Keratinocyte (primary cell): Measurements from ENCODE around the gene CNDP2. TPM values are rescaled to one million over a fixed set of nuclear protein-coding genes. Genes with fewer than 3 reads are reported as not detected.

Source experiments
- DNase-seq: peaks from one replicate; pipeline ENCODE4 v3.0.0-alpha.2; 2011; ENCODE audit warnings: low read depth, missing footprints, low spot score
- FAIRE-seq: peaks from 2 replicates; lab custom pipeline; 2011; peaks lifted over from hg19 to GRCh38; lab: Jason Lieb, UNC
- H2AFZ ChIP-seq: 2 replicates; pipeline ENCODE4 v1.6.0; 2012; ENCODE audit warnings: low read length, control low read depth, inconsistent platforms; ENCODE audit not compliant: control insufficient read depth
- H3K27ac ChIP-seq: 2 replicates; pipeline ENCODE4 v1.5.1; 2011; ENCODE audit warnings: low read length; ENCODE audit not compliant: control insufficient read depth, insufficient read depth
- H3K27me3 ChIP-seq: 3 replicates; pipeline ENCODE4 v1.6.0; 2011; ENCODE audit warnings: low read length; ENCODE audit not compliant: control insufficient read depth, insufficient read depth; ENCODE audit errors: extremely low read depth
- H3K36me3 ChIP-seq, 2 experiments: 2 replicates in 1 of 2; 3 replicates in 1 of 2; pipeline ENCODE4 v1.5.1; 2011; ENCODE audit warnings: low read length in 2 of 2, mild to moderate bottlenecking in 1 of 2; ENCODE audit not compliant: control insufficient read depth in 2 of 2, insufficient read depth in 2 of 2; ENCODE audit errors: extremely low read depth in 1 of 2
- H3K4me1 ChIP-seq: 3 replicates; pipeline ENCODE4 v1.5.1; 2011; ENCODE audit warnings: low read length; ENCODE audit not compliant: control insufficient read depth, insufficient read depth; ENCODE audit errors: extremely low read depth
- H3K4me2 ChIP-seq: 3 replicates; pipeline ENCODE4 v1.6.0; 2011; ENCODE audit warnings: low read depth, low read length; ENCODE audit not compliant: control insufficient read depth, insufficient read depth; ENCODE audit errors: extremely low read depth
- H3K4me3 ChIP-seq, 3 experiments: fragments of 200-600 bp in 1 of 3; sonication (generic) in 1 of 3; 2 replicates in 2 of 3; 3 replicates in 1 of 3; pipeline ENCODE4 v1.5.1; 2011 to 2016; ENCODE audit warnings: low read length in 3 of 3, mild to moderate bottlenecking in 3 of 3, control low read depth in 2 of 3, inconsistent platforms in 1 of 3, low read depth in 1 of 3, mixed read lengths in 1 of 3, mixed run types in 1 of 3, moderate library complexity in 1 of 3; ENCODE audit not compliant: control insufficient read depth in 2 of 3, insufficient read depth in 2 of 3; ENCODE audit errors: extremely low read depth in 1 of 3
- H3K79me2 ChIP-seq: 2 replicates; pipeline ENCODE4 v1.6.0; 2012; ENCODE audit warnings: low read length; ENCODE audit not compliant: control insufficient read depth, insufficient read depth
- H3K9ac ChIP-seq: 3 replicates; pipeline ENCODE4 v1.6.0; 2011; ENCODE audit warnings: low read length; ENCODE audit not compliant: control insufficient read depth, insufficient read depth; ENCODE audit errors: extremely low read depth
- H3K9me1 ChIP-seq: 3 replicates; pipeline ENCODE4 v1.6.0; 2011; ENCODE audit warnings: low read length; ENCODE audit not compliant: control insufficient read depth, insufficient read depth; ENCODE audit errors: extremely low read depth
- H3K9me3 ChIP-seq: 2 replicates; pipeline ENCODE4 v1.5.1; 2012; ENCODE audit warnings: low read depth, low read length; ENCODE audit not compliant: control insufficient read depth
- H4K20me1 ChIP-seq: 3 replicates; pipeline ENCODE4 v1.6.0; 2011; ENCODE audit warnings: low read length; ENCODE audit not compliant: control insufficient read depth, insufficient read depth; ENCODE audit errors: extremely low read depth
- CTCF ChIP-seq, 3 experiments: IDR thresholded peaks in 1 of 3; conservative IDR thresholded peaks in 1 of 3; optimal IDR thresholded peaks in 1 of 3; 2 replicates in 2 of 3; 3 replicates in 1 of 3; pipeline versions ENCODE3 to v1.5.1; 2011; ENCODE audit warnings: low read length in 3 of 3, mild to moderate bottlenecking in 3 of 3, moderate library complexity in 2 of 3, control low read depth in 1 of 3, inconsistent platforms in 1 of 3; ENCODE audit not compliant: insufficient read depth in 2 of 3; ENCODE audit errors: extremely low read depth in 1 of 3
- EZH2 ChIP-seq: IDR thresholded peaks from one replicate; pipeline ENCODE4 v1.6.1; 2012; ENCODE audit warnings: inconsistent platforms, mild to moderate bottlenecking, low read length, moderate library complexity
- dilution Hi-C: fragments of 300-500 bp; cut with MboI; formaldehyde crosslinking; loops from one replicate; pipeline ENCODE4 v1.7.0; 2020; ENCODE audit warnings: low sequenced_read_pairs; ENCODE audit not compliant: extremely low pct_ligation_motif_present
- polyA plus RNA-seq, 5 experiments: library from polyadenylated mRNA; depleted of rRNA in 3 of 5; stranded (reverse) in 3 of 5; stranded (forward) in 1 of 5; unstranded in 1 of 5; fragments of >200 nt; gene quantifications; 1 replicate in 1 of 5; 2 replicates in 3 of 5; 3 replicates in 1 of 5; pipeline versions ENCODE4 v1.2.1 to v1.2.3, GENCODE V29; 2011 to 2012; ENCODE audit warnings: missing spikeins in 2 of 5, low read depth in 1 of 5, low replicate concordance in 1 of 5

The CNDP2 gene
- polyA plus RNA-seq, 1 donor (not counting 4 experiments of a cell fraction or from before 2014, with no cell fraction given), result 126 TPM

GRCh38 chr18:74457725-74458421 is 38.3 kb upstream of the CNDP2 start:
- FAIRE-seq (no peak), DNase-seq (no peak)
- dilution Hi-C loops, result no loop called here
- no peaks in the 10 kb centered on the region for H3K4me1 ChIP-seq
- no peaks in the 10 kb centered on the region for H4K20me1 ChIP-seq
- no peak overlapping the region for H3K4me3 ChIP-seq
- no peaks in the 10 kb centered on the region for H3K9me1 ChIP-seq
- no peaks in the 10 kb centered on the region for H3K36me3 ChIP-seq
- H2AFZ ChIP-seq, result no peak overlapping the region
- H3K27ac ChIP-seq, result no peak overlapping the region
- TF ChIP-seq CTCF (optimal IDR thresholded peaks at IDR 0.05 in 1 of 3, IDR thresholded peaks at IDR 0.05 in 1 of 3, conservative IDR thresholded peaks at IDR 0.05 in 1 of 3; ENCODE audit: extremely low read depth in 1 of 3, insufficient read depth in 2 of 3, low read length in 3 of 3) (no peak), EZH2 (peak; percentile 59)
- no peak overlapping the region for H3K4me2 ChIP-seq
- no peaks in the 10 kb centered on the region for H3K79me2 ChIP-seq
- no peak overlapping the region for H3K9ac ChIP-seq
- peaks cover 49% of the 10 kb centered on the region for H3K27me3 ChIP-seq
- H3K9me3 ChIP-seq, result no peaks in the 10 kb centered on the region

GRCh38 chr18:74459889-74460288 is 36.3 kb upstream of the CNDP2 start:
- dilution Hi-C loops, result no loop called here
- H3K9me3 ChIP-seq, result no peaks in the 10 kb centered on the region
- peaks cover 41% of the 10 kb centered on the region for H3K27me3 ChIP-seq
- no peaks in the 10 kb centered on the region for H3K36me3 ChIP-seq
- FAIRE-seq (no peak), DNase-seq (no peak)
- H3K4me1 ChIP-seq, result no peaks in the 10 kb centered on the region
- H3K9me1 ChIP-seq, result no peaks in the 10 kb centered on the region
- no peak overlapping the region for H3K9ac ChIP-seq
- H3K79me2 ChIP-seq, result no peaks in the 10 kb centered on the region
- no peak overlapping the region for H3K4me2 ChIP-seq
- no peak overlapping the region for H3K4me3 ChIP-seq
- H2AFZ ChIP-seq, result no peak overlapping the region
- H4K20me1 ChIP-seq, result no peaks in the 10 kb centered on the region
- no peak for TF ChIP-seq EZH2
- peak in 1 of 3 experiments; percentile 25 for TF ChIP-seq CTCF (optimal IDR thresholded peaks at IDR 0.05 in 1 of 3, IDR thresholded peaks at IDR 0.05 in 1 of 3, conservative IDR thresholded peaks at IDR 0.05 in 1 of 3; ENCODE audit: extremely low read depth in 1 of 3, insufficient read depth in 2 of 3, low read length in 3 of 3)
- no peak overlapping the region for H3K27ac ChIP-seq
